Upper lobe of right lung (tissue), 1 donor: Measurements from ENCODE around the gene SLC32A1. TPM values are rescaled to one million over a fixed set of nuclear protein-coding genes. Genes with fewer than 3 reads are reported as not detected.

Experiments
- ATAC-seq: fragments of 200-7000 bp; cut with Tn5 transposase; one replicate; pipeline ENCODE4 v1.9.1; 2020; ENCODE audit warnings: mild to moderate bottlenecking, moderate library complexity
- DNase-seq: peaks from one replicate; pipeline ENCODE4 v3.0.0-alpha.2; 2020
- H3K27ac ChIP-seq: fragments of 200-600 bp; one replicate; pipeline ENCODE4 v1.8.0; 2022
- H3K27me3 ChIP-seq: fragments of 200-600 bp; one replicate; pipeline ENCODE4 v1.8.0; 2022; ENCODE audit warnings: mild to moderate bottlenecking
- H3K36me3 ChIP-seq: fragments of 200-600 bp; one replicate; pipeline ENCODE4 v1.8.0; 2022
- H3K4me1 ChIP-seq: fragments of 200-600 bp; one replicate; pipeline ENCODE4 v1.8.0; 2022
- H3K4me3 ChIP-seq: fragments of 200-600 bp; one replicate; pipeline ENCODE4 v1.8.0; 2022; ENCODE audit warnings: mild to moderate bottlenecking
- H3K9me3 ChIP-seq: fragments of 200-600 bp; one replicate; pipeline ENCODE4 v1.8.0; 2022
- CTCF ChIP-seq: fragments of 200-600 bp; IDR thresholded peaks from one replicate; pipeline ENCODE4 v1.8.0; 2022; ENCODE audit warnings: antibody characterized with exemption
- intact Hi-C: fragments of 100-400 bp; cut with DNase I; formaldehyde crosslinking; loops from one replicate; pipeline ENCODE4 v1.11.0; 2022
- total RNA-seq: library from RNA; stranded (reverse); fragmentation: NEBNext Ultra II Directional; extraction: Animal tissue kit (Norgen Biotek cat#: 25700); gene quantifications from one replicate; pipeline ENCODE4 v1.2.1, GENCODE V29; 2021
- donor health status: DM: no; HTN: yes; CAD: no; lungs with severe emphysema.

SLC32A1 gene
- total RNA-seq, 1 donor from 2014 or later: not detected

- Histone ChIP-seq H3K9me3 (no peaks in the 10 kb centered on the region), H3K27ac (no peak overlapping the region), H3K36me3 (no peaks in the 10 kb centered on the region), H3K4me1 (peaks cover 12% of the 10 kb centered on the region), H3K27me3 (peaks cover 100% of the 10 kb centered on the region), H3K4me3 (no peak overlapping the region)
- DNase-seq: no peak
- intact Hi-C loops: no loop called here
- TF ChIP-seq CTCF: no peak
- no peak for ATAC-seq
Observed at GRCh38 chr20:38726804-38727606, 2.7 kb downstream of the SLC32A1 start.

- Histone ChIP-seq H3K4me3 (no peak overlapping the region), H3K27ac (no peak overlapping the region), H3K36me3 (no peaks in the 10 kb centered on the region), H3K9me3 (no peaks in the 10 kb centered on the region), H3K4me1 (peaks cover 12% of the 10 kb centered on the region), H3K27me3 (peaks cover 100% of the 10 kb centered on the region)
- DNase-seq: no peak
- TF ChIP-seq CTCF: no peak
- intact Hi-C loops: no loop called here
- ATAC-seq: no peak
Observed at GRCh38 chr20:38727607-38728190, 3.4 kb downstream of the SLC32A1 start.

DNA sequence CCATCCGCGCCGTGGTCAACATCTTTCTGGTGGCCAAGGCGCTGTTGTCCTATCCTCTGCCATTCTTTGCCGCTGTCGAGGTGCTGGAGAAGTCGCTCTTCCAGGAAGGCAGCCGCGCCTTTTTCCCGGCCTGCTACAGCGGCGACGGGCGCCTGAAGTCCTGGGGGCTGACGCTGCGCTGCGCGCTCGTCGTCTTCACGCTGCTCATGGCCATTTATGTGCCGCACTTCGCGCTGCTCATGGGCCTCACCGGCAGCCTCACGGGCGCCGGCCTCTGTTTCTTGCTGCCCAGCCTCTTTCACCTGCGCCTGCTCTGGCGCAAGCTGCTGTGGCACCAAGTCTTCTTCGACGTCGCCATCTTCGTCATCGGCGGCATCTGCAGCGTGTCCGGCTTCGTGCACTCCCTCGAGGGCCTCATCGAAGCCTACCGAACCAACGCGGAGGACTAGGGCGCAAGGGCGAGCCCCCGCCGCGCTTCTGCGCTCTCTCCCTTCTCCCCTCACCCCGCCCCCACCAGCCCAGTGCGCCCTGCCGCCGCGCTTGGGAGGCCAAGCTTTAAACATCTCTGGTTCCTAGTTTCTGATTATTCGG is 4.0 kb downstream of the SLC32A1 start:
- intact Hi-C loops: no loop called here
- H3K27me3 ChIP-seq: peaks cover 100% of the 10 kb centered on the region
- H3K27ac ChIP-seq: no peak overlapping the region
- peaks cover 12% of the 10 kb centered on the region for H3K4me1 ChIP-seq
- no peak overlapping the region for H3K4me3 ChIP-seq
- no peak for TF ChIP-seq CTCF
- H3K36me3 ChIP-seq: no peaks in the 10 kb centered on the region
- H3K9me3 ChIP-seq: no peaks in the 10 kb centered on the region
- ATAC-seq (no peak), DNase-seq (no peak)

DNA sequence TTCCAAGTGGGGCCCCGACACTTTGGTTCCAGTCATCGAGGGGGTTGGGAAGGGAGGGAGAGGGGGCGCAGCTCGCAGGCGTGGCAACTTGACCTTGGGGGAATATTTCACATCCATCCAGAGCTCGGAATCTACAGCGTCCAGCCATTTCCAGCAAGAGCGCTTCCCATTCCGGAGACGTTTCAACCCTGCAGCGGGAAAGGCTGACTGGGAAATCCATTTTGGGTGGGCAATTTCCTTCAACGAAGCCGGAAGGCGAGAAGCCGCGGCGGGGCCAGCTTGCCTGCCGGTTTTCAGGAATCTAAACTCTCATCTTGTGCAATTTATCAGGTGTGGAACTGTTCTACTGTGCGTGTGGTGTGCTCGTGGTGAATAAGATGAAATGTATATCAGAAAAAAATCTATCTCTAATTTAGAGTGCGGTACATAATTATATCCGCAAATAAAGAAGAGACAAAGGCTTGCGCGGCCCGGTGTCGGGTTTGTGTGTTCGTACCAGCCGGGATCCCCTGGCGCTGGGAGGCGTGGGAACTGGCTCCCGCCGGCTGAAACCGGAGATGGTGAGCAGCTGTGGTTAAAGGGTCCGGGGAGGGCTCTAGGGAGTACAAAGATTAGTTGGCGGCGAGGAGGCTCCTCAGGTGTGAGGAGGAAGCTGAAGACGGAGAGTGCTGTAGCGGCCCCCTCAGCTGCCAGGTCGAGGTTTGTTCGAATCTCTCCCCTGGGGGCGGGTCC is 4.8 kb downstream of the SLC32A1 start:
- Histone ChIP-seq H3K36me3 (no peaks in the 10 kb centered on the region), H3K27me3 (peaks cover 98% of the 10 kb centered on the region), H3K4me3 (no peak overlapping the region), H3K27ac (no peak overlapping the region), H3K4me1 (peaks cover 12% of the 10 kb centered on the region), H3K9me3 (no peaks in the 10 kb centered on the region)
- no peak for DNase-seq
- no peak for TF ChIP-seq CTCF
- no peak for ATAC-seq
- intact Hi-C loops: no loop called here

DNA sequence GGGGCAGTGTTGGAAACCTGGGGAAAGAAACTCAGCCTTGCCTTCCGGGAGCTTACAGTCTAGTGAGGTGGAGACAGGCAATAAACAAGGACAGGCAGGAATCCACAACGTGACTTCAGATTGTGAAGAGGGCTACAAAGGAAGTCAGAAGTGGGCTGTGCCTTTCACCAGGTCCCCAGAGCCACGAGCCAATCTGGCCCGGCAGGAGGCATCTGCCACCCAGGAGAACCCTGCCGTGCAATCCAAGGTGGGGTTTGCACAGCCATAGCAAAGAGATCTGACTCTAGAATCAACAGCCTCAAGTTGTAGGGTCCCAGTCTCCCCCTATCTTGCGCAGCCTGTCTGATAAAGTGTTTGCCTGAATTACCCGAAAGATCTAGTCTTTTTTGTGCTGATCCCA is 5.5 kb downstream of the SLC32A1 start:
- Histone ChIP-seq H3K27ac (no peak overlapping the region), H3K4me1 (peaks cover 12% of the 10 kb centered on the region), H3K9me3 (no peaks in the 10 kb centered on the region), H3K4me3 (no peak overlapping the region), H3K36me3 (no peaks in the 10 kb centered on the region), H3K27me3 (peaks cover 98% of the 10 kb centered on the region)
- intact Hi-C loops: no loop called here
- no peak for ATAC-seq
- DNase-seq: no peak
- TF ChIP-seq CTCF: no peak
